GM12878 (cell line): ENCODE results near the gene ABCC9. TPM values are rescaled to one million over a fixed set of nuclear protein-coding genes. Genes with fewer than 3 reads are reported as not detected.

Experiments used
- ATAC-seq: fragments of 200-7000 bp; cut with Tn5 transposase; 3 replicates; pipeline ENCODE4 v1.9.1; 2020; ENCODE audit warnings: mild to moderate bottlenecking, moderate library complexity
- BruUV-seq: library from RNA; stranded (reverse); fragments of 400-500 nt; replicated peaks from 2 replicates; lab custom pipeline; 2021; lab: Mats Ljungman, UMichigan
- CTCF ChIA-PET: fragments of 300-600 bp; sonication (Branson Sonifier 250); formaldehyde crosslinking; extraction: SDS; loops from one replicate; lab custom pipeline; 2021; ENCODE audit warnings: inconsistent platforms; lab: Yijun Ruan, JAX
- POLR2A ChIA-PET: fragments of 350-600 bp; formaldehyde crosslinking; extraction: SDS; loops from one replicate; lab custom pipeline; 2021; ENCODE audit warnings: inconsistent platforms; lab: Charles Lee
- RAD21 ChIA-PET: fragments of 300-600 bp; sonication (Branson Sonifier 250); formaldehyde crosslinking; loops from one replicate; lab custom pipeline; 2023; ENCODE audit warnings: antibody characterized with exemption; ENCODE audit not compliant: unreplicated experiment; lab: Charles Lee
- SMC1A ChIA-PET: fragments of 300-600 bp; sonication (Branson Sonifier 250); formaldehyde crosslinking; loops from one replicate; lab custom pipeline; 2023; ENCODE audit not compliant: unreplicated experiment, uncharacterized antibody; lab: Charles Lee
- DNase-seq: peaks from one replicate; pipeline ENCODE4 v3.0.0-alpha.2; 2011; ENCODE audit warnings: low read depth, low spot score
- FAIRE-seq: peaks from 3 replicates; lab custom pipeline; 2011; peaks lifted over from hg19 to GRCh38; lab: Jason Lieb, UNC
- H2AFZ ChIP-seq: 2 replicates; pipeline ENCODE4 v1.6.0; 2011; ENCODE audit warnings: low read depth, low read length, control low read depth; ENCODE audit not compliant: control insufficient read depth
- H3K27ac ChIP-seq: 2 replicates; pipeline ENCODE4 v1.5.1; 2011; ENCODE audit warnings: control low read depth; ENCODE audit not compliant: control insufficient read depth, insufficient read depth
- H3K27me3 ChIP-seq, 2 experiments: replicated peaks in 1 of 2; 2 replicates each; pipeline versions ENCODE4 v1.6.0 to v1.6.1; 2011; ENCODE audit warnings: low read length in 1 of 2; ENCODE audit not compliant: control insufficient read depth in 2 of 2, insufficient read depth in 2 of 2
- H3K36me3 ChIP-seq, 2 experiments: 2 replicates each; pipeline ENCODE4 v1.5.1; 2011; ENCODE audit warnings: low read length in 1 of 2; ENCODE audit not compliant: control insufficient read depth in 2 of 2, insufficient read depth in 2 of 2
- H3K4me1 ChIP-seq: 2 replicates; pipeline ENCODE4 v1.6.1; 2011; ENCODE audit warnings: mild to moderate bottlenecking, low read length, moderate library complexity, mixed read lengths; ENCODE audit not compliant: control insufficient read depth, insufficient read depth
- H3K4me2 ChIP-seq: 2 replicates; pipeline ENCODE4 v1.6.0; 2011; ENCODE audit warnings: control low read depth; ENCODE audit not compliant: control insufficient read depth, insufficient read depth
- H3K4me3 ChIP-seq: fragments of 200-600 bp; sonication (generic); 2 replicates; pipeline ENCODE4 v1.5.1; 2016
- H3K79me2 ChIP-seq: 2 replicates; pipeline ENCODE4 v1.6.0; 2011; ENCODE audit warnings: low read length; ENCODE audit not compliant: control insufficient read depth, insufficient read depth
- H3K9ac ChIP-seq: 2 replicates; pipeline ENCODE4 v1.8.0; 2011; ENCODE audit warnings: low read length, control low read depth, mixed read lengths; ENCODE audit not compliant: control insufficient read depth, insufficient read depth
- H3K9me3 ChIP-seq: replicated peaks from 3 replicates; pipeline ENCODE4 v1.5.1; 2011; ENCODE audit warnings: mild to moderate bottlenecking, low read length; ENCODE audit not compliant: control insufficient read depth, insufficient read depth
- H4K20me1 ChIP-seq: 2 replicates; pipeline ENCODE4 v1.6.0; 2011; ENCODE audit not compliant: control insufficient read depth, insufficient read depth
- CHD2 ChIP-seq: IDR thresholded peaks from 2 replicates; pipeline ENCODE4 v1.6.1; 2011; ENCODE audit warnings: low read depth, low read length, improper control_type of control experiment, borderline replicate concordance
- EED ChIP-seq: sonication (generic); IDR thresholded peaks from 2 replicates; pipeline ENCODE4 v1.6.1; 2016; ENCODE audit warnings: antibody characterized with exemption, low read depth
- JUND ChIP-seq: IDR thresholded peaks from 2 replicates; pipeline ENCODE4 v1.6.1; 2012; ENCODE audit warnings: low read depth, mild to moderate bottlenecking, low read length, improper control_type of control experiment, moderate library complexity
- MXI1 ChIP-seq: fragments of 150-350 bp; IDR thresholded peaks from 2 replicates; pipeline ENCODE4 v1.6.1; 2011; ENCODE audit warnings: low read depth, mild to moderate bottlenecking, inconsistent platforms, low read length, improper control_type of control experiment
- POLR2AphosphoS5 ChIP-seq: IDR thresholded peaks from 2 replicates; pipeline ENCODE4 v1.6.1; 2011; ENCODE audit warnings: mild to moderate bottlenecking, low read length, inconsistent platforms
- SIX5 ChIP-seq: IDR thresholded peaks from 2 replicates; pipeline ENCODE4 v1.6.1; 2011; ENCODE audit warnings: mild to moderate bottlenecking, low read depth, low read length, moderate library complexity; ENCODE audit not compliant: severe bottlenecking
- YY1 ChIP-seq: IDR thresholded peaks from 2 replicates; pipeline ENCODE4 v1.6.1; 2011; ENCODE audit warnings: low read depth, mild to moderate bottlenecking, low read length
- ZNF207 ChIP-seq: fragments of 450-650 bp; IDR thresholded peaks from 2 replicates; pipeline ENCODE4 v1.6.1; 2014; ENCODE audit warnings: antibody characterized with exemption, mild to moderate bottlenecking, borderline replicate concordance
- WGBS: methylation state at CpG from one replicate; pipeline ENCODE4 v1.1.6; 2016; ENCODE audit warnings: low lambda C conversion rate; ENCODE audit not compliant: insufficient replicate concordance, insufficient coverage; ENCODE audit errors: missing lambda C conversion rate; 5-methylcytosine and 5-hydroxymethylcytosine counted together
- in situ Hi-C: fragments of 300-500 bp; cut with MboI; formaldehyde crosslinking; loops from 9 replicates; pipeline ENCODE4 v1.14.3; 2018; ENCODE audit warnings: mixed read lengths
- intact Hi-C: fragments of 100-400 bp; cut with micrococcal nuclease; formaldehyde crosslinking; loops from one replicate; pipeline ENCODE4 v1.14.2; 2022; ENCODE audit not compliant: unreplicated experiment
- polyA plus RNA-seq, 11 experiments: library from polyadenylated mRNA; depleted of rRNA in 4 of 11; unstranded in 6 of 11; stranded (reverse) in 5 of 11; fragments of >200 nt; fragmentation: Nextera tagmentation in 4 of 11; fragmentation: Illumina TruSeq in 1 of 11; extraction: Ambion mirVana in 4 of 11; extraction: Trizol in 1 of 11; gene quantifications; 1 replicate in 1 of 11; 2 replicates in 10 of 11; pipeline versions ENCODE4 v1.2.1 to v1.2.3, GENCODE V29; 2011 to 2016; ENCODE audit warnings: inconsistent platforms in 2 of 11, missing spikeins in 2 of 11, low read depth in 1 of 11
- total RNA-seq, 4 experiments: library from RNA; depleted of rRNA in 3 of 4; stranded (reverse); fragments of >200 nt in 3 of 4; fragmentation: Illumina TruSeq in 1 of 4; extraction: Trizol in 1 of 4; gene quantifications; 2 replicates each; pipeline versions ENCODE4 v1.2.1 to v1.2.3, GENCODE V29; 2013 to 2021
- TF ChIP-seq, protein P1 (sequence below): IDR thresholded peaks from 2 replicates; pipeline ENCODE4 v1.6.1; 2012; ENCODE audit warnings: improper control_type of control experiment, low read depth, low read length; ENCODE audit not compliant: insufficient replicate concordance
- TF ChIP-seq, protein P2 (sequence below): fragments of 450-650 bp; formaldehyde crosslinking; IDR thresholded peaks from 2 replicates; pipeline ENCODE4 v1.5.0; 2022; ENCODE audit warnings: mild to moderate bottlenecking, missing genetic modification characterization
- TF ChIP-seq, protein P3 (sequence below): fragments of 450-650 bp; IDR thresholded peaks from 2 replicates; pipeline ENCODE4 v1.6.1; 2016; ENCODE audit warnings: mild to moderate bottlenecking

ABCC9 gene
- total and polyA plus RNA-seq, 10 of the 15 experiments (the other 5 are each of a cell fraction or from before 2014, with no cell fraction given), result under 0.01 to 0.10 (median 0.04) TPM; not detected in 2

DNA sequence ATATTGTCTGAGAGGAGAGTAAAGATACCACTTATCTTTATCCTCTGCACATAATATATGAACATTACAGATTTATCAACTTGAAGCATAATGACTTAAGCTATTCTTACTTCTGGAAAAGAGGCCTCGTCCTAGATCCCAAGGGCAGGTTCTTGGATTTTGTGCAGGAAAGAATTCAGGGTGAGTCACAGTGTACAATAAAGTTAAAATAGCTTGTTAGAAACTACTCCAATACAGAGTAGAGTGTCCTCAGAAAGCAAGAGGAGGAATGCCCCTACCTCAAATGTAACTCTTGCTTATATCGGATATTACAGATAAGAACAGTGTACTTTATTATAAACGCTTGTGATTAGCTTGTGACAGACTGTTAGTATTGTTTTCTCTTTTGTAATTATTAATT lies 41.9 kb upstream of the ABCC9 start:
- RAD21 ChIA-PET, result no interaction called here
- Histone ChIP-seq H3K9me3 (no peaks in the 10 kb centered on the region), H3K27me3 (no peaks in the 10 kb centered on the region), H2AFZ (no peak overlapping the region), H4K20me1 (no peaks in the 10 kb centered on the region), H3K4me2 (no peak overlapping the region), H3K27ac (no peak overlapping the region), H3K36me3 (no peaks in the 10 kb centered on the region), H3K4me1 (no peaks in the 10 kb centered on the region), H3K79me2 (no peaks in the 10 kb centered on the region), H3K9ac (no peak overlapping the region), H3K4me3 (no peak overlapping the region)
- DNase-seq (no peak), FAIRE-seq (no peak), ATAC-seq (no peak)
- in situ Hi-C loops, result no loop called here
- SMC1A ChIA-PET, result no interaction called here
- WGBS, result 46% methylated on average over 3 of the region's 3 CpGs
- CTCF ChIA-PET, result no interaction called here
- intact Hi-C loops, result no loop called here
- POLR2A ChIA-PET, result no interaction called here
- no TSS peak for BruUV-seq
- TF ChIP-seq CHD2 (no peak), MXI1 (no peak), EED (no peak), YY1 (no peak), POLR2AphosphoS5 (no peak), ZNF207 (no peak), JUND (no peak), SIX5 (no peak)
- TF ChIP-seq, protein P1, sequence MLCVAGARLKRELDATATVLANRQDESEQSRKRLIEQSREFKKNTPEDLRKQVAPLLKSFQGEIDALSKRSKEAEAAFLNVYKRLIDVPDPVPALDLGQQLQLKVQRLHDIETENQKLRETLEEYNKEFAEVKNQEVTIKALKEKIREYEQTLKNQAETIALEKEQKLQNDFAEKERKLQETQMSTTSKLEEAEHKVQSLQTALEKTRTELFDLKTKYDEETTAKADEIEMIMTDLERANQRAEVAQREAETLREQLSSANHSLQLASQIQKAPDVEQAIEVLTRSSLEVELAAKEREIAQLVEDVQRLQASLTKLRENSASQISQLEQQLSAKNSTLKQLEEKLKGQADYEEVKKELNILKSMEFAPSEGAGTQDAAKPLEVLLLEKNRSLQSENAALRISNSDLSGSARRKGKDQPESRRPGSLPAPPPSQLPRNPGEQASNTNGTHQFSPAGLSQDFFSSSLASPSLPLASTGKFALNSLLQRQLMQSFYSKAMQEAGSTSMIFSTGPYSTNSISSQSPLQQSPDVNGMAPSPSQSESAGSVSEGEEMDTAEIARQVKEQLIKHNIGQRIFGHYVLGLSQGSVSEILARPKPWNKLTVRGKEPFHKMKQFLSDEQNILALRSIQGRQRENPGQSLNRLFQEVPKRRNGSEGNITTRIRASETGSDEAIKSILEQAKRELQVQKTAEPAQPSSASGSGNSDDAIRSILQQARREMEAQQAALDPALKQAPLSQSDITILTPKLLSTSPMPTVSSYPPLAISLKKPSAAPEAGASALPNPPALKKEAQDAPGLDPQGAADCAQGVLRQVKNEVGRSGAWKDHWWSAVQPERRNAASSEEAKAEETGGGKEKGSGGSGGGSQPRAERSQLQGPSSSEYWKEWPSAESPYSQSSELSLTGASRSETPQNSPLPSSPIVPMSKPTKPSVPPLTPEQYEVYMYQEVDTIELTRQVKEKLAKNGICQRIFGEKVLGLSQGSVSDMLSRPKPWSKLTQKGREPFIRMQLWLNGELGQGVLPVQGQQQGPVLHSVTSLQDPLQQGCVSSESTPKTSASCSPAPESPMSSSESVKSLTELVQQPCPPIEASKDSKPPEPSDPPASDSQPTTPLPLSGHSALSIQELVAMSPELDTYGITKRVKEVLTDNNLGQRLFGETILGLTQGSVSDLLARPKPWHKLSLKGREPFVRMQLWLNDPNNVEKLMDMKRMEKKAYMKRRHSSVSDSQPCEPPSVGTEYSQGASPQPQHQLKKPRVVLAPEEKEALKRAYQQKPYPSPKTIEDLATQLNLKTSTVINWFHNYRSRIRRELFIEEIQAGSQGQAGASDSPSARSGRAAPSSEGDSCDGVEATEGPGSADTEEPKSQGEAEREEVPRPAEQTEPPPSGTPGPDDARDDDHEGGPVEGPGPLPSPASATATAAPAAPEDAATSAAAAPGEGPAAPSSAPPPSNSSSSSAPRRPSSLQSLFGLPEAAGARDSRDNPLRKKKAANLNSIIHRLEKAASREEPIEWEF, result no peak
- TF ChIP-seq, protein P2, sequence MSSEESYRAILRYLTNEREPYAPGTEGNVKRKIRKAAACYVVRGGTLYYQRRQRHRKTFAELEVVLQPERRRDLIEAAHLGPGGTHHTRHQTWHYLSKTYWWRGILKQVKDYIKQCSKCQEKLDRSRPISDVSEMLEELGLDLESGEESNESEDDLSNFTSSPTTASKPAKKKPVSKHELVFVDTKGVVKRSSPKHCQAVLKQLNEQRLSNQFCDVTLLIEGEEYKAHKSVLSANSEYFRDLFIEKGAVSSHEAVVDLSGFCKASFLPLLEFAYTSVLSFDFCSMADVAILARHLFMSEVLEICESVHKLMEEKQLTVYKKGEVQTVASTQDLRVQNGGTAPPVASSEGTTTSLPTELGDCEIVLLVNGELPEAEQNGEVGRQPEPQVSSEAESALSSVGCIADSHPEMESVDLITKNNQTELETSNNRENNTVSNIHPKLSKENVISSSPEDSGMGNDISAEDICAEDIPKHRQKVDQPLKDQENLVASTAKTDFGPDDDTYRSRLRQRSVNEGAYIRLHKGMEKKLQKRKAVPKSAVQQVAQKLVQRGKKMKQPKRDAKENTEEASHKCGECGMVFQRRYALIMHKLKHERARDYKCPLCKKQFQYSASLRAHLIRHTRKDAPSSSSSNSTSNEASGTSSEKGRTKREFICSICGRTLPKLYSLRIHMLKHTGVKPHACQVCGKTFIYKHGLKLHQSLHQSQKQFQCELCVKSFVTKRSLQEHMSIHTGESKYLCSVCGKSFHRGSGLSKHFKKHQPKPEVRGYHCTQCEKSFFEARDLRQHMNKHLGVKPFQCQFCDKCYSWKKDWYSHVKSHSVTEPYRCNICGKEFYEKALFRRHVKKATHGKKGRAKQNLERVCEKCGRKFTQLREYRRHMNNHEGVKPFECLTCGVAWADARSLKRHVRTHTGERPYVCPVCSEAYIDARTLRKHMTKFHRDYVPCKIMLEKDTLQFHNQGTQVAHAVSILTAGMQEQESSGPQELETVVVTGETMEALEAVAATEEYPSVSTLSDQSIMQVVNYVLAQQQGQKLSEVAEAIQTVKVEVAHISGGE, result no peak
- TF ChIP-seq, protein P3, sequence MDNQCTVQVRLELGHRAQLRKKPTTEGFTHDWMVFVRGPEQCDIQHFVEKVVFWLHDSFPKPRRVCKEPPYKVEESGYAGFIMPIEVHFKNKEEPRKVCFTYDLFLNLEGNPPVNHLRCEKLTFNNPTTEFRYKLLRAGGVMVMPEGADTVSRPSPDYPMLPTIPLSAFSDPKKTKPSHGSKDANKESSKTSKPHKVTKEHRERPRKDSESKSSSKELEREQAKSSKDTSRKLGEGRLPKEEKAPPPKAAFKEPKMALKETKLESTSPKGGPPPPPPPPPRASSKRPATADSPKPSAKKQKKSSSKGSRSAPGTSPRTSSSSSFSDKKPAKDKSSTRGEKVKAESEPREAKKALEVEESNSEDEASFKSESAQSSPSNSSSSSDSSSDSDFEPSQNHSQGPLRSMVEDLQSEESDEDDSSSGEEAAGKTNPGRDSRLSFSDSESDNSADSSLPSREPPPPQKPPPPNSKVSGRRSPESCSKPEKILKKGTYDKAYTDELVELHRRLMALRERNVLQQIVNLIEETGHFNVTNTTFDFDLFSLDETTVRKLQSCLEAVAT, result no peak
- TF ChIP-seq, all 136 proteins: peak for 0
